ENCODE data around the gene AK5. TPM values are rescaled to one million over a fixed set of nuclear protein-coding genes. Genes with fewer than 3 reads are reported as not detected.
A peak's percentile ranks its signal among the peaks of the same experiment; 100 is the strongest.
"Not testable (repeated sequence)": the region's sequence is repeated elsewhere in the genome, so short reads cannot be mapped to it uniquely, and the experiment has no call there.

The AK5 gene
- total RNA-seq, 1 donor from 2014 or later, result 1.0 TPM

DNA sequence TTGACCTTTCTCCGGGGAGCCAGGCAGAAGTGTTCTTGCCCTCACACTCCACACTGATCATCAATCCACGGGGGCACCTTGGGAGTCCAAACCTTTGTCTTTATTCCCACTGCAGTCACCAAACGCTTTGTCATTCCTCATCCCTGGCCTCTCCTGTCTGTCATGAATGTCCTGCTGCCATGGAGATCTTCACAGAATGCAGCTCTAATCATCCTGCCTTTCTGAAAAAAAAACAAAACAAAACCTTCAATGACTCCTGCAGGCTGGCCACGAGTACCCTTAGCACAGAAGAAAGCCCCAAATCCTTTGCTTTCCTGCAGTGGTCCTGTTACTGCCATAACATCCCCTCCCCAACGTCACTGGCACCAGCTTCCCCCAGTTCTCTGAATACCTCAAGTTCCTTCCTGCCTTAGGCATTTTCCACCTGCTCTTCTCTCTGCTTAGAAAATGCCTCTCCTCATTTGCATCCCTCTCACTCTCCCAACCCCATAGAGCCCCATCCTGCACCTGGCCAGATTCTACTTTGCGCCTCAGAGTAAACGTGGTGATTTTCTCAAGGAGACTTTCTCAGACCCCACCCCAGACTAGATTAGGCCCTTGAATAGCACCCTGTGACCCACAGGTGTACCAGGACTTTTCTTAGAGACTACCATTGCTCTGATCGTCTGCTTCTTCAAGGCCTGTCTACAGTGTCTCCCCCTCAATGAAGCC lies 131.2 kb downstream of the AK5 start:
- intact Hi-C loops (cut with micrococcal nuclease), result no loop called here
- Histone ChIP-seq H3K9me3 (replicated peaks) (peaks cover 6% of the 10 kb centered on the region), H3K27me3 (ENCODE audit: low read depth) (peaks cover 10% of the 10 kb centered on the region), H3K4me3 (no peak overlapping the region), H3K4me1 (no peaks in the 10 kb centered on the region), H3K27ac (replicated peaks) (no peak overlapping the region), H3K36me3 (no peaks in the 10 kb centered on the region)
- TF ChIP-seq, protein P1, sequence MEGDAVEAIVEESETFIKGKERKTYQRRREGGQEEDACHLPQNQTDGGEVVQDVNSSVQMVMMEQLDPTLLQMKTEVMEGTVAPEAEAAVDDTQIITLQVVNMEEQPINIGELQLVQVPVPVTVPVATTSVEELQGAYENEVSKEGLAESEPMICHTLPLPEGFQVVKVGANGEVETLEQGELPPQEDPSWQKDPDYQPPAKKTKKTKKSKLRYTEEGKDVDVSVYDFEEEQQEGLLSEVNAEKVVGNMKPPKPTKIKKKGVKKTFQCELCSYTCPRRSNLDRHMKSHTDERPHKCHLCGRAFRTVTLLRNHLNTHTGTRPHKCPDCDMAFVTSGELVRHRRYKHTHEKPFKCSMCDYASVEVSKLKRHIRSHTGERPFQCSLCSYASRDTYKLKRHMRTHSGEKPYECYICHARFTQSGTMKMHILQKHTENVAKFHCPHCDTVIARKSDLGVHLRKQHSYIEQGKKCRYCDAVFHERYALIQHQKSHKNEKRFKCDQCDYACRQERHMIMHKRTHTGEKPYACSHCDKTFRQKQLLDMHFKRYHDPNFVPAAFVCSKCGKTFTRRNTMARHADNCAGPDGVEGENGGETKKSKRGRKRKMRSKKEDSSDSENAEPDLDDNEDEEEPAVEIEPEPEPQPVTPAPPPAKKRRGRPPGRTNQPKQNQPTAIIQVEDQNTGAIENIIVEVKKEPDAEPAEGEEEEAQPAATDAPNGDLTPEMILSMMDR (IDR thresholded peaks at IDR 0.05; ENCODE audit: borderline replicate concordance), result no peak
- no peak for DNase-seq

- intact Hi-C loops (cut with micrococcal nuclease), result no loop called here
- no peak overlapping the region for H3K27ac ChIP-seq (replicated peaks)
- H3K4me3 ChIP-seq, result no peak overlapping the region
- no peaks in the 10 kb centered on the region for H3K4me1 ChIP-seq
- peaks cover 10% of the 10 kb centered on the region for H3K27me3 ChIP-seq (ENCODE audit: low read depth)
- H3K9me3 ChIP-seq (replicated peaks), result peaks cover 5% of the 10 kb centered on the region
- TF ChIP-seq, protein P1 (IDR thresholded peaks at IDR 0.05; ENCODE audit: borderline replicate concordance), result no peak
- H3K36me3 ChIP-seq, result no peaks in the 10 kb centered on the region
- no peak for DNase-seq
Observed at GRCh38 chr1:77413541-77414335, 131.9 kb downstream of the AK5 start.

DNA sequence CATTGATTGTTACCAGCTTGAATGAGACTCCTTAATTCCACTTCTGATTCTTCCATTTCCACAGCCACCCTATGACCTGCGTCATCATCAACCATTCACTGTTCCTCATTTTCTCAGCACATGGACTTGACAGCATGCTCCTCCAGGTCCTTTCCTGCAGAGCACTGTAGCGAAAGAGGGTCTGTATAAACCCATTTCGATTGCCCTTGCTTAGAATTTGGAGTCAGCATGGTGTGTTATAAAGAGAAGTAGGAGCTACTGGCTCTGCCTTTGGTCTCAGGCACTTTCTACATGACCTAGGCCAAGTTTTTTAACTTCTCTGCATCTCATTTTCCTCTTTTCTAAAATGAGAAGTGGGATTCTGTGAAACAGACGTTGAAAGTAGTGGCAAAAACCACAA lies 133.8 kb downstream of the AK5 start:
- no peak for DNase-seq
- Histone ChIP-seq H3K27ac (replicated peaks) (no peak overlapping the region), H3K27me3 (ENCODE audit: low read depth) (peaks cover 10% of the 10 kb centered on the region), H3K36me3 (no peaks in the 10 kb centered on the region), H3K9me3 (replicated peaks) (no peaks in the 10 kb centered on the region), H3K4me1 (no peaks in the 10 kb centered on the region), H3K4me3 (no peak overlapping the region)
- TF ChIP-seq, protein P1 (IDR thresholded peaks at IDR 0.05; ENCODE audit: borderline replicate concordance), result no peak
- intact Hi-C loops (cut with micrococcal nuclease), result no loop called here

- no peak for DNase-seq
- H3K36me3 ChIP-seq, result no peaks in the 10 kb centered on the region
- H3K9me3 ChIP-seq (replicated peaks), result no peaks in the 10 kb centered on the region
- H3K4me1 ChIP-seq, result no peaks in the 10 kb centered on the region
- H3K27me3 ChIP-seq (ENCODE audit: low read depth), result peaks cover 10% of the 10 kb centered on the region
- no peak overlapping the region for H3K27ac ChIP-seq (replicated peaks)
- TF ChIP-seq, protein P1 (IDR thresholded peaks at IDR 0.05; ENCODE audit: borderline replicate concordance), result peak; percentile 22
- H3K4me3 ChIP-seq, result no peak overlapping the region
- intact Hi-C loops (cut with micrococcal nuclease), result no loop called here
Observed at GRCh38 chr1:77416692-77417450, 135.1 kb downstream of the AK5 start.

- DNase-seq; H3K36me3 ChIP-seq; intact Hi-C loops (cut with micrococcal nuclease); H3K9me3 ChIP-seq (replicated peaks); H3K4me3 ChIP-seq; H3K27me3 ChIP-seq (ENCODE audit: low read depth); H3K4me1 ChIP-seq; H3K27ac ChIP-seq (replicated peaks): not testable (repeated sequence)
Observed at GRCh38 chr1:77418055-77418454, 136.2 kb downstream of the AK5 start.
